ENCODE measurements around the gene ADARB1. TPM values are rescaled to one million over a fixed set of nuclear protein-coding genes. Genes with fewer than 3 reads are reported as not detected.

Gene ADARB1
- total and polyA plus RNA-seq, 9 of the 15 experiments (the other 6 are each of a cell fraction or from before 2014, with no cell fraction given), result 6.7 to 16.0 (median 8.3) TPM

DNA sequence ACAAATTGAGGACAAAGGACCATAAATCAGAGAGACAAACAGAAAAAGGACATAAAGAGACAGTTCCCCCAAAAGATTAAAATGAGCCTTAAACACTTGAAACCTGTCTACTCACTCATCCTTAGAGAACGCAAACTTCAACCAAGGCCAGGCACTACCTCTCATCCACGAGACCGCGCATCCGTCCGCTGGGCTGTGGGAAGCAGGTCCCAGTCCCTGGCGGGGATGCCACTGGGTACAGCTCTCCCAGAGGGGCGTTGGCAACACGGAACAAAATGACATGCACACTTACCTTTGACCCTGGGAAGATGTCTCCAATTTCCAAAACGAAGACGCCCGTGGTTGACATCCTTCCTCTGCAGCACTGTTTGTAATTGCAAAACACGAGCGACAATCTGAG, 16.5 kb upstream of the ADARB1 start:
- intact Hi-C loops (cut with micrococcal nuclease) (no loop called here), in situ Hi-C loops (cut with MboI) (no loop called here)
- no peak for ATAC-seq
- H4K20me1 ChIP-seq (replicated peaks; ENCODE audit: control insufficient read depth, insufficient read depth, low read length), result peaks cover 11% of the 10 kb centered on the region; the same call in 1 of the 2 replicates
- H3K27me3 ChIP-seq (ENCODE audit: control insufficient read depth in 2 of 2, insufficient read depth in 2 of 2, low read length in 2 of 2), result peaks cover 50 to 71% of the 10 kb centered on the region in 2 experiments
- no peak for FAIRE-seq
- no peak overlapping the region for H3K4me2 ChIP-seq (ENCODE audit: insufficient read depth, low read length)
- WGBS (ENCODE audit: insufficient coverage, low coverage, missing lambda C conversion rate), result 35% methylated on average over 14 of the region's 14 CpGs
- ChIA-PET POLR2A (interaction anchor here (0.6 kb wide), 1 partner anchor 17 kb away, joined by 3 read pairs; no protein-coding TSS in a partner anchor), CTCF (ENCODE audit: low intra/inter-chr PET ratio) (no interaction called here)
- H3K27ac ChIP-seq (ENCODE audit: extremely low read depth, low read depth, low read length), result no peak overlapping the region
- no peak overlapping the region for H2AFZ ChIP-seq (ENCODE audit: low read depth, low read length)
- no TSS peak for BruUV-seq (replicated peaks)
- no peak overlapping the region for H3K9ac ChIP-seq (ENCODE audit: insufficient read depth in 1 of 2, low read depth in 2 of 2, low read length in 2 of 2)
- no peak for DNase-seq (ENCODE audit: extremely low read depth in 1 of 4, low spot score in 3 of 4)
- peaks cover 0 to 3% of the 10 kb centered on the region in 2 experiments; a peak in 1 of 5 replicates for H3K4me1 ChIP-seq (replicated peaks in 1 of 2; ENCODE audit: control insufficient read depth in 2 of 2, insufficient read depth in 2 of 2, low read length in 2 of 2)
- no peak overlapping the region for H3K4me3 ChIP-seq
- TF ChIP-seq FOS (IDR thresholded peaks at IDR 0.05; ENCODE audit: extremely low read depth, insufficient read length), result no peak
- no peak for TF ChIP-seq NR2C2 (CRISPR knock-in tag; IDR thresholded peaks at IDR 0.05)
- TF ChIP-seq NR2C2 (tag; IDR thresholded peaks at IDR 0.05), result peak; percentile 27; the same call in 1 of the 2 replicates
- TF ChIP-seq ZC3H4 (CRISPR knock-in tag; IDR thresholded peaks at IDR 0.05; ENCODE audit: borderline replicate concordance), result no peak
- TF ChIP-seq, protein P1, sequence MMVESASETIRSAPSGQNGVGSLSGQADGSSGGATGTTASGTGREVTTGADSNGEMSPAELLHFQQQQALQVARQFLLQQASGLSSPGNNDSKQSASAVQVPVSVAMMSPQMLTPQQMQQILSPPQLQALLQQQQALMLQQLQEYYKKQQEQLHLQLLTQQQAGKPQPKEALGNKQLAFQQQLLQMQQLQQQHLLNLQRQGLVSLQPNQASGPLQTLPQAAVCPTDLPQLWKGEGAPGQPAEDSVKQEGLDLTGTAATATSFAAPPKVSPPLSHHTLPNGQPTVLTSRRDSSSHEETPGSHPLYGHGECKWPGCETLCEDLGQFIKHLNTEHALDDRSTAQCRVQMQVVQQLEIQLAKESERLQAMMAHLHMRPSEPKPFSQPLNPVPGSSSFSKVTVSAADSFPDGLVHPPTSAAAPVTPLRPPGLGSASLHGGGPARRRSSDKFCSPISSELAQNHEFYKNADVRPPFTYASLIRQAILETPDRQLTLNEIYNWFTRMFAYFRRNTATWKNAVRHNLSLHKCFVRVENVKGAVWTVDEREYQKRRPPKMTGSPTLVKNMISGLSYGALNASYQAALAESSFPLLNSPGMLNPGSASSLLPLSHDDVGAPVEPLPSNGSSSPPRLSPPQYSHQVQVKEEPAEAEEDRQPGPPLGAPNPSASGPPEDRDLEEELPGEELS (CRISPR knock-in tag; IDR thresholded peaks at IDR 0.05; ENCODE audit: borderline replicate concordance), result no peak
- TF ChIP-seq NR2C1 (IDR thresholded peaks at IDR 0.05), result no peak
- TF ChIP-seq NR2C1 (tag; IDR thresholded peaks at IDR 0.05), result peak; percentile 47; the same call in 1 of the 2 replicates
- TF ChIP-seq, protein P2, sequence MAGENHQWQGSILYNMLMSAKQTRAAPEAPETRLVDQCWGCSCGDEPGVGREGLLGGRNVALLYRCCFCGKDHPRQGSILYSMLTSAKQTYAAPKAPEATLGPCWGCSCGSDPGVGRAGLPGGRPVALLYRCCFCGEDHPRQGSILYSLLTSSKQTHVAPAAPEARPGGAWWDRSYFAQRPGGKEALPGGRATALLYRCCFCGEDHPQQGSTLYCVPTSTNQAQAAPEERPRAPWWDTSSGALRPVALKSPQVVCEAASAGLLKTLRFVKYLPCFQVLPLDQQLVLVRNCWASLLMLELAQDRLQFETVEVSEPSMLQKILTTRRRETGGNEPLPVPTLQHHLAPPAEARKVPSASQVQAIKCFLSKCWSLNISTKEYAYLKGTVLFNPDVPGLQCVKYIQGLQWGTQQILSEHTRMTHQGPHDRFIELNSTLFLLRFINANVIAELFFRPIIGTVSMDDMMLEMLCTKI (IDR thresholded peaks at IDR 0.05; ENCODE audit: partially characterized antibody), result no peak
- TF ChIP-seq ZNF121 (CRISPR knock-in tag; conservative IDR thresholded peaks at IDR 0.05), result no peak
- TF ChIP-seq XRCC5 (IDR thresholded peaks at IDR 0.05; ENCODE audit: low read depth, low read length), result no peak
- TF ChIP-seq, protein P3, sequence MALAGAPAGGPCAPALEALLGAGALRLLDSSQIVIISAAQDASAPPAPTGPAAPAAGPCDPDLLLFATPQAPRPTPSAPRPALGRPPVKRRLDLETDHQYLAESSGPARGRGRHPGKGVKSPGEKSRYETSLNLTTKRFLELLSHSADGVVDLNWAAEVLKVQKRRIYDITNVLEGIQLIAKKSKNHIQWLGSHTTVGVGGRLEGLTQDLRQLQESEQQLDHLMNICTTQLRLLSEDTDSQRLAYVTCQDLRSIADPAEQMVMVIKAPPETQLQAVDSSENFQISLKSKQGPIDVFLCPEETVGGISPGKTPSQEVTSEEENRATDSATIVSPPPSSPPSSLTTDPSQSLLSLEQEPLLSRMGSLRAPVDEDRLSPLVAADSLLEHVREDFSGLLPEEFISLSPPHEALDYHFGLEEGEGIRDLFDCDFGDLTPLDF (CRISPR knock-in tag; IDR thresholded peaks at IDR 0.05), result no peak
- no peak for TF ChIP-seq TAF9B (IDR thresholded peaks at IDR 0.05; ENCODE audit: partially characterized antibody)
- H3K36me3 ChIP-seq (ENCODE audit: control insufficient read depth, insufficient read depth, low read length), result no peaks in the 10 kb centered on the region
- no peaks in the 10 kb centered on the region for H3K9me3 ChIP-seq (replicated peaks; ENCODE audit: control insufficient read depth, insufficient read depth, low read depth, low read length)
- H3K79me2 ChIP-seq (ENCODE audit: control insufficient read depth, insufficient read depth, low read length), result no peaks in the 10 kb centered on the region
- H3K9me1 ChIP-seq (ENCODE audit: control insufficient read depth, insufficient read depth, low read length), result no peaks in the 10 kb centered on the region

All from K562 (cell line).